GM12878 (cell line): ENCODE results near the gene RPLP2. TPM values are rescaled to one million over a fixed set of nuclear protein-coding genes. Genes with fewer than 3 reads are reported as not detected.

Source experiments
- BHLHE40 ChIP-seq, 2 experiments: fragments of 450-650 bp in 1 of 2; IDR thresholded peaks; 2 replicates each; pipeline ENCODE4 v1.6.1; 2011 to 2017; ENCODE audit warnings: low read depth in 2 of 2, borderline replicate concordance in 1 of 2, improper control_type of control experiment in 1 of 2, low read length in 1 of 2, mild to moderate bottlenecking in 1 of 2
- BRCA1 ChIP-seq: IDR thresholded peaks from 2 replicates; pipeline ENCODE4 v1.6.1; 2011; ENCODE audit warnings: low read depth, low read length, improper control_type of control experiment
- CBFB ChIP-seq: IDR thresholded peaks from 2 replicates; pipeline ENCODE4 v1.6.1; 2016; ENCODE audit warnings: antibody characterized with exemption, low read depth
- ESRRA ChIP-seq: IDR thresholded peaks from 2 replicates; pipeline ENCODE4 v1.6.1; 2012; ENCODE audit warnings: mild to moderate bottlenecking, low read length, improper control_type of control experiment
- GABPA ChIP-seq: IDR thresholded peaks from 2 replicates; pipeline ENCODE4 v1.6.1; 2014; ENCODE audit warnings: antibody characterized with exemption, low read depth, mild to moderate bottlenecking, inconsistent platforms
- HDGF ChIP-seq: fragments of 450-650 bp; IDR thresholded peaks from 2 replicates; pipeline ENCODE4 v1.6.1; 2016; ENCODE audit warnings: antibody characterized with exemption
- JUNB ChIP-seq: IDR thresholded peaks from 2 replicates; pipeline ENCODE4 v1.6.1; 2016; ENCODE audit warnings: antibody characterized with exemption, mild to moderate bottlenecking
- LARP7 ChIP-seq: fragments of 450-650 bp; IDR thresholded peaks from 2 replicates; pipeline ENCODE4 v1.6.1; 2017; ENCODE audit warnings: mild to moderate bottlenecking
- NFIC ChIP-seq: IDR thresholded peaks from 2 replicates; pipeline ENCODE4 v1.6.1; 2012; ENCODE audit warnings: low read depth, mild to moderate bottlenecking, inconsistent platforms, low read length, moderate library complexity
- NFYA ChIP-seq: IDR thresholded peaks from 2 replicates; pipeline ENCODE4 v1.6.1; 2011; ENCODE audit warnings: low read depth, mild to moderate bottlenecking, low read length, improper control_type of control experiment, borderline replicate concordance
- NR2C2 ChIP-seq: IDR thresholded peaks from 2 replicates; pipeline ENCODE4 v1.6.1; 2011; ENCODE audit warnings: borderline replicate concordance, low read depth; ENCODE audit not compliant: control insufficient read depth, insufficient read length
- NR2F1 ChIP-seq: fragments of 450-650 bp; conservative IDR thresholded peaks from 2 replicates; pipeline ENCODE4 v1.6.1; 2017; ENCODE audit warnings: mild to moderate bottlenecking
- POU2F2 ChIP-seq: IDR thresholded peaks from 3 replicates; pipeline ENCODE4 v1.6.1; 2011; ENCODE audit warnings: low read depth, mild to moderate bottlenecking, low read length, borderline replicate concordance
- RB1 ChIP-seq: fragments of 450-650 bp; formaldehyde crosslinking; IDR thresholded peaks from 2 replicates; pipeline ENCODE4 v1.6.1; 2017; ENCODE audit warnings: mild to moderate bottlenecking, borderline replicate concordance
- SMC3 ChIP-seq: IDR thresholded peaks from 2 replicates; pipeline ENCODE4 v1.6.1; 2011; ENCODE audit warnings: low read length, improper control_type of control experiment, borderline replicate concordance
- TARDBP ChIP-seq: IDR thresholded peaks from 2 replicates; pipeline ENCODE4 v1.6.1; 2016; ENCODE audit warnings: borderline replicate concordance
- TCF12 ChIP-seq: IDR thresholded peaks from 2 replicates; pipeline ENCODE4 v1.6.1; 2011; ENCODE audit warnings: low read depth, mild to moderate bottlenecking, low read length
- TCF7 ChIP-seq: IDR thresholded peaks from 2 replicates; pipeline ENCODE4 v1.6.1; 2014; ENCODE audit warnings: antibody characterized with exemption, borderline replicate concordance
- ZBED1 ChIP-seq: IDR thresholded peaks from 2 replicates; pipeline ENCODE4 v1.6.1; 2016; ENCODE audit warnings: borderline replicate concordance
- ZZZ3 ChIP-seq: IDR thresholded peaks from 2 replicates; pipeline ENCODE4 v1.6.1; 2011; ENCODE audit warnings: low read depth; ENCODE audit not compliant: control insufficient read depth, insufficient read length
- polyA plus RNA-seq, 11 experiments: library from polyadenylated mRNA; depleted of rRNA in 4 of 11; unstranded in 6 of 11; stranded (reverse) in 5 of 11; fragments of >200 nt; fragmentation: Nextera tagmentation in 4 of 11; fragmentation: Illumina TruSeq in 1 of 11; extraction: Ambion mirVana in 4 of 11; extraction: Trizol in 1 of 11; gene quantifications; 1 replicate in 1 of 11; 2 replicates in 10 of 11; pipeline versions ENCODE4 v1.2.1 to v1.2.3, GENCODE V29; 2011 to 2016; ENCODE audit warnings: inconsistent platforms in 2 of 11, missing spikeins in 2 of 11, low read depth in 1 of 11
- total RNA-seq, 4 experiments: library from RNA; depleted of rRNA in 3 of 4; stranded (reverse); fragments of >200 nt in 3 of 4; fragmentation: Illumina TruSeq in 1 of 4; extraction: Trizol in 1 of 4; gene quantifications; 2 replicates each; pipeline versions ENCODE4 v1.2.1 to v1.2.3, GENCODE V29; 2013 to 2021
- TF ChIP-seq, protein P1 (sequence below): fragments of 150-350 bp; IDR thresholded peaks from 2 replicates; pipeline ENCODE4 v1.6.1; 2014; ENCODE audit warnings: mild to moderate bottlenecking, low read depth, low read length
- TF ChIP-seq, protein P2 (sequence below): IDR thresholded peaks from 2 replicates; pipeline ENCODE4 v1.6.1; 2011; ENCODE audit warnings: borderline replicate concordance, low read depth, mild to moderate bottlenecking, moderate library complexity, low read length; ENCODE audit not compliant: insufficient read depth, poor library complexity, severe bottlenecking
- TF ChIP-seq, protein P3 (sequence below): fragments of 450-650 bp; IDR thresholded peaks from 2 replicates; pipeline ENCODE4 v1.6.1; 2016; ENCODE audit warnings: mild to moderate bottlenecking
- TF ChIP-seq, protein P4 (sequence below): IDR thresholded peaks from 2 replicates; pipeline ENCODE4 v1.6.1; 2011; ENCODE audit warnings: low read depth, mild to moderate bottlenecking, low read length, moderate library complexity, borderline replicate concordance; ENCODE audit errors: extremely low read depth

Gene RPLP2
- total and polyA plus RNA-seq, 10 of the 15 experiments (the other 5 are each of a cell fraction or from before 2014, with no cell fraction given) = 488 to 3,558 (median 1,481) TPM

DNA sequence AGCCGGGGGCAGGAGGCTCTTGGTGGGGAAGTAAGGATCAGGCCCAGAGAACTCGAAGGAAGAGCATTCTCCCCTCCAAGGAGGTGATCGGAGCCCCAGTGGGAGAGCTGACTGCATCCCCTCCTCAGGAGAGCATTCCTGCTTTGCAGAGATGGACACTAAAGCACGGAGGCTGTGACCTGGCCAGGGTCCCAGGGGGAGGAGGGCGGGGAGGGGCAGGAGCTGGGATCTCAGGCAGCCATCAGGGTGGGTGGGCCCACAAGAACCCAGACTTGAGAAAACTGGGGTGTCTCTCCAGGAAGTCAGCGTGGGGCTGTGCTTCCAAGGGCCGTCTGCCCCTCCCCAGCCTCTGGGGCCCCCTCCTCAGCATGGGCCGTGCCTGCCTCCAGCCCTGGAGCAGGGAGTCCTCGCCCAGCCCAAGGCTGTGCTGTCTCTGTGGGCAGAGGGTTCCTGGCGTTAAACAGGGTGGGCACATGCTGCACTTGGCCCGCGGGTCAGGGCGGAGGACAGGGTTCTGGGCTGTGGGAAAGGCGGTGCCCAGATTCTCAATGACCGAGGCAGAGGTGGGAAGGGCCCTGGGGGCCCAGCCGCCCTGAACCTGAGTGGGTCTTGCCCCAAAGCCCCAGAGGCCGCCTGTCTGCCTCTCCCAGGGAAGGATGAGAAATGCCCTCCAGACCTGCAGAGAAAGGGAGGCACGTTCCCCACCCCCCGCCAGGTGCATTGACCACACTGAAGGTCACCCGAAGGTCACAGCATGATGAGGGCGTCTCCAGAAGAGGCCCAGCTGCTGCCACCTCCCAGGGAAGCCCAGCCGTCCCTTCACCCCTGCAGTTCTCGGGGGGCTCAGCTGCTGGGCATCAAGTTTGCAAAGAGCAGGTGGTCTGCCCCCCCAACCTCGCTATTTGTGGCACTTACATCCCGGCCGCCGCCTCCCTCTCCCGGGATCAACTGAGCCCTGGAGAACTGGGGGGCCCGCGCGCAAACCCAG, 20.5 kb upstream of the RPLP2 start (continued):
- TF ChIP-seq JUNB = no peak
- TF ChIP-seq ESRRA = peak; percentile 80; the same call in 1 of the 2 replicates
- TF ChIP-seq ZBED1 = no peak
- TF ChIP-seq BRCA1 = no peak
- no peak for TF ChIP-seq TARDBP
- no peak for TF ChIP-seq NFIC
- TF ChIP-seq, protein P1, sequence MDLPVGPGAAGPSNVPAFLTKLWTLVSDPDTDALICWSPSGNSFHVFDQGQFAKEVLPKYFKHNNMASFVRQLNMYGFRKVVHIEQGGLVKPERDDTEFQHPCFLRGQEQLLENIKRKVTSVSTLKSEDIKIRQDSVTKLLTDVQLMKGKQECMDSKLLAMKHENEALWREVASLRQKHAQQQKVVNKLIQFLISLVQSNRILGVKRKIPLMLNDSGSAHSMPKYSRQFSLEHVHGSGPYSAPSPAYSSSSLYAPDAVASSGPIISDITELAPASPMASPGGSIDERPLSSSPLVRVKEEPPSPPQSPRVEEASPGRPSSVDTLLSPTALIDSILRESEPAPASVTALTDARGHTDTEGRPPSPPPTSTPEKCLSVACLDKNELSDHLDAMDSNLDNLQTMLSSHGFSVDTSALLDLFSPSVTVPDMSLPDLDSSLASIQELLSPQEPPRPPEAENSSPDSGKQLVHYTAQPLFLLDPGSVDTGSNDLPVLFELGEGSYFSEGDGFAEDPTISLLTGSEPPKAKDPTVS = no peak
- no peak for TF ChIP-seq LARP7
- TF ChIP-seq, protein P2, sequence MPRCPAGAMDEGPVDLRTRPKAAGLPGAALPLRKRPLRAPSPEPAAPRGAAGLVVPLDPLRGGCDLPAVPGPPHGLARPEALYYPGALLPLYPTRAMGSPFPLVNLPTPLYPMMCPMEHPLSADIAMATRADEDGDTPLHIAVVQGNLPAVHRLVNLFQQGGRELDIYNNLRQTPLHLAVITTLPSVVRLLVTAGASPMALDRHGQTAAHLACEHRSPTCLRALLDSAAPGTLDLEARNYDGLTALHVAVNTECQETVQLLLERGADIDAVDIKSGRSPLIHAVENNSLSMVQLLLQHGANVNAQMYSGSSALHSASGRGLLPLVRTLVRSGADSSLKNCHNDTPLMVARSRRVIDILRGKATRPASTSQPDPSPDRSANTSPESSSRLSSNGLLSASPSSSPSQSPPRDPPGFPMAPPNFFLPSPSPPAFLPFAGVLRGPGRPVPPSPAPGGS = no peak
- no peak for TF ChIP-seq NFYA
- no peak for TF ChIP-seq NR2C2
- peak; percentile 59; the same call in 1 of the 2 replicates for TF ChIP-seq NR2F1
- TF ChIP-seq, protein P3, sequence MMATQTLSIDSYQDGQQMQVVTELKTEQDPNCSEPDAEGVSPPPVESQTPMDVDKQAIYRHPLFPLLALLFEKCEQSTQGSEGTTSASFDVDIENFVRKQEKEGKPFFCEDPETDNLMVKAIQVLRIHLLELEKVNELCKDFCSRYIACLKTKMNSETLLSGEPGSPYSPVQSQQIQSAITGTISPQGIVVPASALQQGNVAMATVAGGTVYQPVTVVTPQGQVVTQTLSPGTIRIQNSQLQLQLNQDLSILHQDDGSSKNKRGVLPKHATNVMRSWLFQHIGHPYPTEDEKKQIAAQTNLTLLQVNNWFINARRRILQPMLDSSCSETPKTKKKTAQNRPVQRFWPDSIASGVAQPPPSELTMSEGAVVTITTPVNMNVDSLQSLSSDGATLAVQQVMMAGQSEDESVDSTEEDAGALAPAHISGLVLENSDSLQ = no peak
- no peak for TF ChIP-seq GABPA
- no peak for TF ChIP-seq SMC3
- no peak for TF ChIP-seq TCF7
- TF ChIP-seq TCF12 = peak; percentile 94
- TF ChIP-seq, protein P4, sequence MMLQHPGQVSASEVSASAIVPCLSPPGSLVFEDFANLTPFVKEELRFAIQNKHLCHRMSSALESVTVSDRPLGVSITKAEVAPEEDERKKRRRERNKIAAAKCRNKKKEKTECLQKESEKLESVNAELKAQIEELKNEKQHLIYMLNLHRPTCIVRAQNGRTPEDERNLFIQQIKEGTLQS = no peak
- TF ChIP-seq CBFB = no peak
- TF ChIP-seq POU2F2 = no peak
- TF ChIP-seq BHLHE40 (IDR thresholded peaks at IDR 0.05; ENCODE audit: borderline replicate concordance in 1 of 2, low read depth in 2 of 2, low read length in 1 of 2) = peak in 1 of 2 experiments; percentile 59; a peak in 2 of 4 replicates
- TF ChIP-seq ZZZ3 = no peak
- no peak for TF ChIP-seq HDGF
- TF ChIP-seq RB1 = no peak
